ENCODE measurements around the gene IL9. TPM values are rescaled to one million over a fixed set of nuclear protein-coding genes. Genes with fewer than 3 reads are reported as not detected.

Gene IL9
- total and polyA plus RNA-seq, 10 of the 15 experiments (the other 5 are each of a cell fraction or from before 2014, with no cell fraction given), result not detected

GRCh38 chr5:135869935-135870334 lies 25.7 kb downstream of the IL9 start (continued):
- TF ChIP-seq PRDM15 (CRISPR knock-in tag; IDR thresholded peaks at IDR 0.05) (no peak), DPF2 (IDR thresholded peaks at IDR 0.05) (no peak), POLR2A (IDR thresholded peaks at IDR 0.05; ENCODE audit: low read depth, low read length) (no peak), EED (IDR thresholded peaks at IDR 0.05; ENCODE audit: low read depth) (no peak), RB1 (IDR thresholded peaks at IDR 0.05; ENCODE audit: borderline replicate concordance) (no peak)

- ChIA-PET SMC1A (ENCODE audit: uncharacterized antibody, unreplicated experiment) (no interaction called here), RAD21 (ENCODE audit: unreplicated experiment) (no interaction called here), CTCF (no interaction called here), POLR2A (no interaction called here)
- Histone ChIP-seq H3K9me3 (replicated peaks; ENCODE audit: control insufficient read depth, insufficient read depth, low read length) (no peaks in the 10 kb centered on the region), H2AFZ (ENCODE audit: control insufficient read depth, low read depth, low read length) (no peak overlapping the region), H3K79me2 (ENCODE audit: control insufficient read depth, insufficient read depth, low read length) (no peaks in the 10 kb centered on the region), H3K9ac (ENCODE audit: control insufficient read depth, insufficient read depth, low read length) (no peak overlapping the region), H4K20me1 (ENCODE audit: control insufficient read depth, insufficient read depth) (no peaks in the 10 kb centered on the region), H3K36me3 (ENCODE audit: control insufficient read depth in 2 of 2, insufficient read depth in 2 of 2, low read length in 1 of 2) (no peaks in the 10 kb centered on the region), H3K4me3 (no peak overlapping the region), H3K27me3 (replicated peaks in 1 of 2; ENCODE audit: control insufficient read depth in 2 of 2, insufficient read depth in 2 of 2, low read length in 1 of 2) (no peaks in the 10 kb centered on the region; a peak in 1 of 4 replicates), H3K4me2 (ENCODE audit: control insufficient read depth, insufficient read depth) (no peak overlapping the region), H3K27ac (ENCODE audit: control insufficient read depth, insufficient read depth) (no peak overlapping the region), H3K4me1 (ENCODE audit: control insufficient read depth, insufficient read depth, low read length) (no peaks in the 10 kb centered on the region)
- DNase-seq (ENCODE audit: low read depth, low spot score) (no peak), FAIRE-seq (no peak), ATAC-seq (no peak)
- in situ Hi-C loops (cut with MboI), result no loop called here
- intact Hi-C loops (cut with micrococcal nuclease; ENCODE audit: unreplicated experiment), result no loop called here
- WGBS (ENCODE audit: insufficient coverage, insufficient replicate concordance, low lambda C conversion rate, missing lambda C conversion rate), result 46% methylated on average over 2 of the region's 2 CpGs
- no TSS peak for BruUV-seq (replicated peaks)
- TF ChIP-seq ZSCAN29 (IDR thresholded peaks at IDR 0.05), result no peak
- TF ChIP-seq E2F8 (IDR thresholded peaks at IDR 0.05; ENCODE audit: low read depth, partially characterized antibody), result no peak
- no peak for TF ChIP-seq RAD21 (IDR thresholded peaks at IDR 0.05; ENCODE audit: insufficient read depth, low read depth, low read length)
- no peak for TF ChIP-seq JUNB (IDR thresholded peaks at IDR 0.05)
- no peak for TF ChIP-seq NFIC (IDR thresholded peaks at IDR 0.05; ENCODE audit: low read depth, low read length)
- TF ChIP-seq ZNF384 (IDR thresholded peaks at IDR 0.05; ENCODE audit: borderline replicate concordance, low read depth, low read length), result no peak
- TF ChIP-seq SRF (IDR thresholded peaks at IDR 0.05; ENCODE audit: low read depth in 2 of 2, low read length in 2 of 2), result no peak
- TF ChIP-seq PRDM15 (CRISPR knock-in tag; IDR thresholded peaks at IDR 0.05), result no peak
- no peak for TF ChIP-seq RFX5 (IDR thresholded peaks at IDR 0.05; ENCODE audit: low read depth, low read length)
- no peak for TF ChIP-seq MEF2A (IDR thresholded peaks at IDR 0.05; ENCODE audit: insufficient read depth, low read depth, low read length)
- no peak for TF ChIP-seq POU2F2 (IDR thresholded peaks at IDR 0.05; ENCODE audit: borderline replicate concordance, low read depth, low read length)
Observed at GRCh38 chr5:135869276-135869675, 26.4 kb downstream of the IL9 start.
